Measurements from ENCODE around the gene COPS2. TPM values are rescaled to one million over a fixed set of nuclear protein-coding genes. Genes with fewer than 3 reads are reported as not detected.

COPS2 gene
- 50.8 and 66.5 TPM in 2 replicates for total RNA-seq

DNA sequence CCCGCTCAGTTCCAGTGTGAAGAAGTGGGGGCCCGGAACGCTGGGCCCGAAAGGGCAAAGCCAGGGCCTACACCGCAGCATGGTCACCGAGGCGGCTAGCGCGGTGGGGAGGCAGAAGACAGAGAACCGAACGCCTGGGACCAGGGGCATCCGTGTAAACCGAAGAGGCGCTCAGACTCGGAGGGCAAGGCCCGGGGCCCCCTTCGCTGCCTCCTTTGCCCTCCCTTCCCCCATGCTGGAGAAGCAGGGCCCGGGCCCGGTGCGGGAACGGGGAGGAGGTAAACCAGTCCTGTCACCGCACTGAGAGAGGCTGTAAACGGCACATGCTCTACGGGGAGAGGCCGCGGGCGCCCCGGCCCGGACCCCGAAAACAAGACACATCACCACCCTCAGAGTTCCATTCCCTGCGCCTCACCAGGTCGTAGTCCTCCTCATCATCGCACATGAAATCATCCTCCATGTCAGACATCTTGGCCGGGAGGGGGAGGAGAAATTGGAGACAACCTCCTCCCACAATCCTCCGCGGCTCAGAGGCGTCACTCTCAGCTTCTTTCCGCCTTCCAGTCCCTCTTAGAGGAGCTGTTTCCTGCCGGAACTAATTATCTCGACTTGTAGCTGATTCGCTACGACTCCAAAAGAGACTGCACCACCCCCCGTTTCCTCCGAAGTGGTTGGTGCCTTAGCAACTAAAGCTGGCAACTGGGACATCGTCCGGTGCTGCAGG is at the start of gene COPS2:
COPS2 (minus strand) TSS at position 490 of the 724 bp plus-strand sequence; CDS start at position 469, 21 bp downstream.

DNA sequence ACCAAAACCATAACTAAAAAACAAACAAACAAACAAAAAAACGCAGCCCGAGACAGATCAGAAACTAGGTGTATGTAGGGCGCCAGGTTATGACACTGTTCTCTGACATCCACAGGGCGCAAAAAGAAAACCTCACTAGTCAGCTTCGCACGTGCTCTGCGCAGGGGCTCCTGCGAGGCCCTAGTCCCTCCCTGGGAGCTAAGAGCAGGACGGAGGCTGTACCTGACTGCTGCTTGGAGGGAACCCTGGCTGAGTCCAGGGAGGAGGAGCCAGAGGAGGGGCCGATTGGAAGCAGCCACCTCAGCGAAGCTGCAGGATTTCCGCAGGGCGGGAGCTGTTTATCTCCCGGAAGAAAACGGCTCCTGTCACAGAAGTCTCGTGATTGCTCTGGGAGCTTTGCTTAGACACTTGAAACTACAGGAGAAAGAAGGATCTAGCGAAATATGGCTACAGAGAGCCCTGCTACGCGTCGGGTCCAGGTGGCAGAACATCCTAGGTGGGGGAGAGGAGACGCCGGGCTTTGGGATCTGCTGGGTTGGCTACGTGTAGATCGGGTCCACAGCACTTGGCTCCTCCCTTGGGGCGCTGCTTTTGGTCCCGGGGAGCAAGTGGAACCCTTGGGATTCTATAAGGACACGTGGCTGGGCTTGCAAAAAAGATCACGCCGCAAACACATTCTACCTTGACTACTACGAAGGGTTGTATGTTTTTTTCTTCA is 14.6 kb upstream of the COPS2 start, which contains the start of gene GALK2:
GALK2 (plus strand) TSS at position 368 of the 718 bp plus-strand sequence; CDS start at position 444, 76 bp downstream.

Small RNA genes lying within 50 kb of the gene (small RNA-seq; reads per million reads assigned to genes)
- gene MIR4716 (ENCODE audit: low replicate concordance) (not detected), gene RF00019 (ENCODE audit: low replicate concordance) (not detected), gene RN7SL307P (ENCODE audit: low replicate concordance) (not detected)

Other genes with a start within 250 kb of the COPS2 start
- 2.8 and 4.0 TPM in 2 replicates for gene SHC4, start 191.7 kb downstream of the COPS2 start, total RNA-seq
- gene SECISBP2L, start 109.2 kb downstream of the COPS2 start, total RNA-seq, result 24.9 and 46.7 TPM in 2 replicates
- 45.8 and 67.4 TPM in 2 replicates for gene GALK2, start 14.6 kb upstream of the COPS2 start, total RNA-seq